ENCODE data around the gene KRTAP5-2.

KRTAP5-2 gene

GRCh38 chr11:1556278-1556902 is 41.7 kb downstream of the KRTAP5-2 start:
- DNase-seq (ENCODE audit: low read depth in 2 of 2) = no peak

GRCh38 chr11:1555713-1556153 is 42.4 kb downstream of the KRTAP5-2 start:
- DNase-seq (ENCODE audit: low read depth in 2 of 2) = no peak

GRCh38 chr11:1554981-1555712 is 42.9 kb downstream of the KRTAP5-2 start:
- DNase-seq (ENCODE audit: low read depth in 2 of 2) = no peak

GRCh38 chr11:1553808-1554594 is 44.1 kb downstream of the KRTAP5-2 start:
- DNase-seq (ENCODE audit: low read depth in 2 of 2) = no peak

- no peak for DNase-seq (ENCODE audit: low read depth in 2 of 2)
Observed at GRCh38 chr11:1549338-1550330, 48.5 kb downstream of the KRTAP5-2 start.

- no peak for DNase-seq (ENCODE audit: low read depth in 2 of 2)
Observed at GRCh38 chr11:1548221-1549070, 49.6 kb downstream of the KRTAP5-2 start.

GRCh38 chr11:1547467-1548098 is 50.5 kb downstream of the KRTAP5-2 start:
- no peak for DNase-seq (ENCODE audit: low read depth in 2 of 2)

Data from stimulated activated CD8-positive, alpha-beta memory T cell treated with anti-CD3 and anti-CD28 coated beads, Interleukin-15, amount 100 ng/mL, for 48 hours (primary cell).